Activated CD4-positive, alpha-beta T cell treated with anti-CD3 and anti-CD28 coated beads, Interleukin-2, amount 50 U/mL, for 16 hours (primary cell): Measurements from ENCODE around the gene RPL12.
A peak's percentile ranks its signal among the peaks of the same experiment; 100 is the strongest.

Source experiments
- DNase-seq: peaks from one replicate; pipeline ENCODE4 v3.0.0-alpha.2; 2020

The RPL12 gene

GRCh38 chr9:127450830-127451607 lies at the start of gene RPL12, which contains the start of gene LRSAM1:
RPL12 (minus strand) TSS chr9:127451406; CDS start chr9:127451317, 89 bp downstream.
LRSAM1 (plus strand) TSS chr9:127451510; CDS start chr9:127454528, 3,018 bp downstream.
- DNase-seq, result peak; percentile 97

DNA sequence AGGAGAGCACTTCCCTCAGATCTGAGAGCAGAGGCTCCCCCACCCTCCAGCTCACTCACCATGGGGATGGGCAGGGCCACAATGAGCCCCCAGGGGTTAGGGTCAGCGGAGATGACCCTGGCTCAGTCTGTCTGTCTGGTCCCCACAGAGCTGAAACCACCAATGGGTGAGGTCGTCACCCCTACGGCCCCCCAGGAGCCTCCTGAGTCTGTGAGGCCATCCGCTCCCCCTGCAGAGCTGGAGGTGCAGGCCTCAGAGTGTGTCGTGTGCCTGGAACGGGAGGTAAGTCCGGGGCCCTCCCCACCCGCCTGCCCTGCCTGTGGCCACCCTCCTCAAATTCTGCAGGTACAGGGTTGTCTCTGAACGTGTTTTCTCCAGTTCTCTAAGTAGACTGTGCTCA lies 49.7 kb upstream of the RPL12 start:
- DNase-seq, result no peak

GRCh38 chr9:127500399-127500798 lies 49.2 kb upstream of the RPL12 start:
- no peak for DNase-seq

- DNase-seq, result no peak
Measured at GRCh38 chr9:127498298-127498697, 47.1 kb upstream of the RPL12 start.

DNA sequence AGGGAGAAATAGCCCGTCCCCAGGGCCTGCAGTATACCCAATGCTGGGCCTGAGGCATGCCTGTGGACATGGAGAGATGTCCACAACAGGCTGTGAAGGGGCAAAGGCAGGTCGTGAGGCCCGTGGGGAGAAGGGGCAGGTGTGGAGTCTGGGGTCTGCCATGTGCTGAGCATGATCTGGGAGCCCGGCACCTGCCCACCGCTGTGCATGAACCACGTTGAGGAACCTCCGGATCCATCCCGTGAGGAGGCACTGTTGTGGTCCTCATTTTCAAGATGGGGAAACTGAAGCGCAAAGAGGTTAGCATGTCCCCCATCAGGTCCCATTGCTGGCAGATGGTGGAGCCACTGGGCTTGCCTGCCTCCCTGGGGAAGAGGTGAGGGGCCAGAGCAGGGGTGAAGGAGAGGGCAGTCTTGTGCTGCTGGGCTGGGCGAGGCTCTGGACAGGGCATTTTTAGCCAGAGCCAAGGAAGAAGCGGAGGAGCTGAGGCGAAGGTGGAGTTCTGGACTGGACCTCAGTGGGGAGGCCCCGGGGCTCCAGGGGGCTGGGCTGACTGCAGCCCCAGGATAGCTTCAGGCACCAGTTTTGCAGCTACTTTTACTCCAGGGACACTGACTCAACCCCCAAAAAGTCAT lies 46.6 kb upstream of the RPL12 start:
- DNase-seq, result no peak

GRCh38 chr9:127496974-127497373 lies 45.8 kb upstream of the RPL12 start:
- DNase-seq, result no peak

DNA sequence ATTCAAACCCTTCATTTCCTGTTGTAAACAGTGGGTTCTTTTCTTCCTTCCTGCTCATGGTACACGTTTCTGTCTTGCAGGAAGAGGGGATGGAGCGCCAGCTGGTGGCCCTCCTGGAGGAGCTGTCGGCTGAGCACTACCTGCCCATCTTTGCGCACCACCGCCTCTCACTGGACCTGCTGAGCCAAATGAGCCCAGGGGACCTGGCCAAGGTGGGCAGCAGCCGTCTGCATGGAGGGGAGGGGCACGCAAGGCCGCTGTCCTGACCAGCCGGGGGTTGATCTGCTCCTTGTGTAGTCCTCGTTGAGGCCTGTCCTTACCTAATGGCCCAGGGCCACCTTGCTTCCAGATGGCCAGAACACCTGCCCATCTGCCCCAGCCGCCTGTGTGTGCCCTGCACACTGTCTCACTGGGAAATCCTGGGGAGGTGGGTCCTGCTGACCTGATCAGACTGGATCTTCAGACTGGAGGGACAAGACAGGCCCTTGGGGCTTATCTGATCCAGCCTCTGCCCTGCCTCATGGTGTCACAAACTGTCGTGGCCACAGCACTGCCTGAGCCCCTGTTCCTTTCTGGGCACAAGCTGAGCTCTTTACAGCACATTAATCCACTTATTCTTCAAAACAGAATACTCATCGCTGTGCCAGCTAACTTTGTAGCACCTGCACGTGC lies 44.8 kb upstream of the RPL12 start:
- no peak for DNase-seq

GRCh38 chr9:127494304-127494702 lies 43.1 kb upstream of the RPL12 start:
- DNase-seq, result no peak

DNA sequence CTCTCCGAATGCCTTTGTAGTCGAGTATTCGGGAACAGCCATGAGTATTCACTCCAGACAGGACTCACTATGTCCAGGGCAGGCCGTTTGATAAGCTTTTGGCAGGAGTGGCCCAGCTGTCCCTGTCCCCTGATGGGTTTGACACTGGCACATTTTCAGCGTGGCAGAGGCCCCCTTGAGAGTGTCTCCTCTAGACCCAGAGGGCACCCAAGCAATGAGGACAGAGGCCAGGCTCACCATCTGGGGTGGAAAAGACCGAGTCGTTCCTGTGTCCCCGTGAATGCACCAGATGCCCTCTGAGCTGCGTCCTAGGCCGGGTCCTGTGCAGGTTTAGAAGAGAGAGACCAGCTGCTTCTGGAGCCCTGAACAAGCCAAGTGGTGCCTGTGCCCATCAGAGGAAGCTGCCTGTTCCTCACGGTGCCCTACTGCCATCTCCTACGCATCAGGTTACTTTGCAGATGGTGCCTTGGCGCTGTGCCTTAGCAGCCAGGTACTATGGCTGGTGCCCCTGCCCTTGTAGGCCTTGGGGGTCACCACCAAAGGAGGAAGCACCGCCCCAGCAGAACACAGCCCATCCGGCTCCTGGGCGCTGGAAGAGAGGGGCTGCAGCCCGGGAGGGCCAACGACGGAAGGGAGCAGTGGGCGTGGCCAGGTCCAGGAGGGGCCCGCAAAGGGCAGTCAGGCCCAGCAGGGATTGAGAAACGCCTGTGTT lies 42.5 kb upstream of the RPL12 start:
- no peak for DNase-seq

DNA sequence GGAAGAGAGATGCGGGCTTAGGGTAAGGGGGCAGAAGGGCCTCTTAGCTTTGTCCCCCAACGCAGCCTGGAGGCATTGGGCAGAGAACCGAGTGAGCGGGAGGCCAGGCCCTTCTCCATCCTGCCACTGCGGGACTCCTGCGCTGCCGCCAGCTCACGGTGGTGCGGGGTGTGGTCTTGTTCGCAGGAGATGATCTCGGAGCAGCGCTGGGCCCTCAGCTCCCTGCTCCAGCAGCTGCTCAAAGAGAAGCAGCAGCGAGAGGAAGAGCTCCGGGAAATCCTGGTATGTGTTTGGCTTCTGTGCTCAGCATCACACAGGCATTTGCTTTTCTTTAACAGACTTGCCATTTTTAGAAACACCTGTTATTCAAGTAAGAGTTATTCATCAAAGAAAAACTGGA lies 41.4 kb upstream of the RPL12 start:
- no peak for DNase-seq

DNA sequence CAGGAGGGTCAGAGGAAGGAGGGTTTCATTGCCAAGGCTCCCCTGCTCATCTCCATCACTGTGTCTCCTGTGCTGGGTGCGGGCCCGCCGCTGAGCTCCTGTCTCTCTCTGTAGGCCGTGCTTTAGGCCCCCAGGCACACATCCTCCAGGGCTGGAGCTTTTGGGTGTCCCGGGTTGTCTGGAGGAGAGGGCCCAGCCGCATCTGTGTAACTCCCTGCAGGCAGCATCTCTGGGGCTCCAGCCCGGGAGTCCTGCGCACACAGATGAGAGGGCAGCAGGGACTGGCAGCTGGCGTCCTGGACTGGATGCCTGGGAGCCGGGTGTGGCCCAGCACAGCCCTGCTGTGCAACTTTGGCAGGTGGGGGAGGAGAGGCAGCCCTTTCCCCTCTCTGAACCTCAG lies 40.3 kb upstream of the RPL12 start:
- no peak for DNase-seq

DNA sequence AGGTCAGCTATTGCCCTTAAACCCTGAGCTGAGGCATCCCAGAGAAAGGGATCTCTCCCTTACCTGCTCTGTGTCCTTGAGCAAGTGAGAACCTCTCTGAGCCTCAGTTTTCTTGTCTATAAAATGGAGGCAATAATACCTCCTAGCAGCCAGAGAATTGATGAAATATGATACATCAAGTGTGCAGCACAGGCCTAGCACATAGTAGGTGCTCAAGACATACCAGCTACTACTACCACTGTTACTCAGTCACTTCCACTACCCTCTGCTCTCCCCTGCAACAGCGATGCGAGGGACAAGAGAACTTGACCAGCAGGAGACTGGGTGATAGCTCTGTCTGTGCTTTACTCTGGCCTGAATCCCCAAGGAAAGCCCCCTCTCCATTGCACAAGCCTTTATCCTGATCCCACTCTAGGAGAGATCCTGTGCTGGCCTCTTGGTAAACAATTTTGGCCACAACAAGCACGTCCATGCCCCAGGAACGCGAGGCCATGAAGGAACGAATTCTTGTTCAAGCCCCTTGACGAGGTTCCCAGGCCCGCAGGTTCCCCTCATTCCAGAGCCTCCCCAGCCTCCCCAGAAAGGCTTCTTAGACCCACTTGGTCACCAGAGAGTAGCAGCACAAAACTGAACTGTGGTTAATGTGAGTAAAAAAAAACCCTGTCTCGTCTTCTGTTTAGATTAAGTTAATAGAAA lies 39.5 kb upstream of the RPL12 start:
- DNase-seq, result no peak

DNA sequence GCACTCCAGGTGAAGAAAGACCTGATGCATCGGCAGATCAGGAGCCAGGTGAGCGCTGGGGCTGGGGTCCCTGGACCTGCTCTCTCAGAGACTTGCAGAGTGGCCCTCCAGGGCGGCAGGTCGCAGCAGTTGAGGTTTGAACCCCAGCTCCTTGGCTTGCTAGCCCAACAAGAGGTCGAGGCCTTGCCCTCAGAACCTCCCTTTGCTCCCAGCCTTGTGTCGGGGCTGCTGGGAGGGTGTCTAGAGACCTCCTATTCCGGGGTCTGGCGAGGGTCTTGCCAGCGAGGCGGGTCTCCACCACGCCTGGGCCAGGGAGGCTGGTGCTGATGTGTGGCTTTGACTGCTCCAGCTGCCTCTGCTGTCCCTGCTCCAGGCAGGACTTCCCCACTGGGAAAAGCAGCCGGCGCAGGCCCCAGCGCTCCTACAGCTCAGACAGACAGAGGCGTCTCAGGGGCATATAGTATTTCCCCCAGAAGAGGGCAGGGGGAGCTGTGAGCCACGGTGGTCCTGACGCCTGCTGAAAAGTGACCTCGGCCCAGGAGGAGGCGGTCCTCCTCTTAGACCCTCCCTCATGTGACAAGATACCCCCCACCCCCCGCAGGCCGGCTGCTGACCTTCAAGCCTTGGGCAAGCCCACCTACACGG lies 38.4 kb upstream of the RPL12 start:
- no peak for DNase-seq

DNA sequence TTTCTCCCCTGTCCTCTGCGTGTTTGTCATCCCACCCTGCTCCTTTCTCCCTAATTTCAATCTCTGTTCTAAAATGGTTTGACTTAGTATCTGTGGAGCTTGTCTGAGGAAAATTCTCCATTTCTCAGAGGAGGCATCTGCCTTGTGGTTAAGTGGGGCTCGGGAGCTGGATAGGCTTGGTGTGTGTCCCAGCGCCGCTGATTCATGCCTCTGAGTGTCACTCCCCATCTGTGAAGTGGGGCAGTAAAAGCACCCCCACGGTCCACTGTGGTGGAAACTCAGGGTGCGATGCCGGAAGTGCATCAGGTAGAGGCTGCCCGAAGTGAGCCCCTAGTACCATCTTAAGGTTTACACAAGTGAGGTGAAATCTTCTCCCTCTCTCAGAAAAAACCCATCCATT lies 37.7 kb upstream of the RPL12 start:
- DNase-seq, result no peak

DNA sequence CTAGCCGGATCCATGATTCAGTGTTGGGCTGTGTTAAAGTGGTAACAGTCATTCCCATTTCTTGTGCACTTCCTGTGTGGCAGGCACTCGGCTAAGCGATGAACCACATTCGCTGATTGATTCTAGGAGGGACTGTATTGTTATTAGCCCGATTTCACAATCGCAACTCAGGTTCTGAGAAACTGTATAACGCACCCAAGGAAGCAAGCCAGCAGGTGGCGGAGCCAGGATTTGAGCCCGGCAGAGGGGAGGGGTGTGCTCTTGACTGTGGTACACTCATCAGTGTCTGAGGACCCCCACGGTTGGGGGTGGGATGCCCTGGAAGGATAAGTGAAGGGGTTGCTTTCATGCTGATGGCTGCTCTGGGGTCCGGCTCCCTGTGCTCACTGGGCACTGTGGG lies 34.8 kb upstream of the RPL12 start:
- no peak for DNase-seq

GRCh38 chr9:127482662-127483061 lies 31.5 kb upstream of the RPL12 start:
- no peak for DNase-seq

GRCh38 chr9:127479507-127480081 lies 28.4 kb upstream of the RPL12 start:
- DNase-seq, result no peak

DNA sequence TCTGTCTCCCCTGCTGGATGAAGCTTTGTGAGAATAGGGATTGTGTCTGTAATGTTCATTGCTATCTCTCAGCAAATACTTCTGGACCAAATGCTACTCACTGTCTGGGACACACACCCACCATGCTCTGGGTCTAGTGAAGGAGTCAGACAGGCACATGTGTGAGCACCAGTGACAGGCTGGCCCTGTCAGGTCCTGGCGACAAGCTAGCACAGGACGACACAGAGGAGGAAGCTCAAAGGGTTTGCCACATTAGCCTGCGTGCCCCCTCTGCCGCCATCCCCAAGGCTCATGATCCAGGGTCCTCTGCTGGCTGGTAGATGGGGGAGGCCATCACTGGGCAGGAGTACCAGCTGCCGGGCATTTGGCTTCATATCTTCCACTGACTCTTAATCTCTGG lies 23.4 kb upstream of the RPL12 start:
- no peak for DNase-seq

DNA sequence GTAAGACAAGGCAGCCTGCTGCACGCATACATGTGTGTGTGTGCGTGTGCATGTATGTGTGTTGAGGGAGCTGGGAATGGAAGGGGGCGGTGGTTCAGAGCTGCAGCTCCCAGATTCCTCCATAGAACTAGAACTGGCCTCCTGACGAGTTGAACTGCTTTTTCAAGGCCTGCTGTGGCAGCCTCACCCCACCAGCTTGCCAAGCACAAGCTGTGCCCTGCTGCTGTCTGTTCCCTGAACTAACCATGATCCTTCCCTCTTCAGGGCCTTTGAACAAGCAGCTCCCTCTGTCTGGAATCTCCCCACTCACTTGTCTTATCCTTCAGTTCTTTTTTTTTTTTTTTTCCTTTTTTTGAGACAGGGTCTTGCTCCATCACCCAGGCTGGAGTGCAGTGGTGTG lies 22.7 kb upstream of the RPL12 start:
- no peak for DNase-seq

DNA sequence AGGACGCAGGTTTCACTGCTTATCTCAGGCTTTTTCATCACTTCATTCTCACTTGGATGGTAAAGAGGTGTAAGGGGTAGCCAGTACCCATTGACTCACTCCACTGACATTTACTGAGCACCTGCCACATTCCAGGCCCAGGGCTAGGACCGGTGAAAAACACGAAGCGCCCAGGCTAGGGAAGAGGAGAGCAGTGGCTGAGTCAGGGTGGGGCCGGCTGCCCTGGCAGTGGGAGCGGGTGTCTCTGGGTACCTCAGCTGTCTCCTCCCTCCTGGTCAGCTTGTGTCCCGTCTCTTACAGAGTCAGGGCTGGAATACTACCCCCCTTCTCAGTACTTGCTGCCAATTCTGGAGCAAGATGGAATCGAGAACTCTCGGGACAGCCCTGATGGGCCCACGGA lies 22.3 kb upstream of the RPL12 start:
- DNase-seq, result no peak

DNA sequence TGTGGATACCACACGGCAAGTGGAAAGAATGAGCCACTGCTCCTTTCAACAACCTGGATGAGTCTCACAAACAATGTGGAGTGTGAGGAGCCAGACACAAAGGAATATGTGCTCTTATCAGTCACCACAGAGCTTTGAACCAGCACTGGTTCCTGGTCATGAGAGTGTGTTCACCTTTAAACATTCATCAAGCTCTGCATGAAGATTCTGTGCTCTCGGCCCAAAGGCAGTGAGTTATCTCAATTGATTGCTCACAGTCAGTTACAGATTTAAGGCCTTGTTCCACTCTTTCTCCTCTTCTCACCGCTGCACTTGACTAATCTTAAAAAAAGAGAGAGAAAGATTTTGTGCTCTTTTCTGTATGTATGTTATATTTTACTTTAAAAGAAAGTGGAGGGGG lies 19.5 kb upstream of the RPL12 start:
- no peak for DNase-seq

GRCh38 chr9:127467621-127468020 lies 16.4 kb upstream of the RPL12 start:
- DNase-seq, result no peak
